NCI-H1105 (cell line): Measurements from ENCODE around the gene PRDM11.
"Not testable (repeated sequence)": the region's sequence is repeated elsewhere in the genome, so short reads cannot be mapped to it uniquely, and the experiment has no call there.

Experiments used
- DNase-seq: peaks from one replicate; lab custom pipeline; 2025; lab: John Stamatoyannopoulos, UW

PRDM11 gene

DNA sequence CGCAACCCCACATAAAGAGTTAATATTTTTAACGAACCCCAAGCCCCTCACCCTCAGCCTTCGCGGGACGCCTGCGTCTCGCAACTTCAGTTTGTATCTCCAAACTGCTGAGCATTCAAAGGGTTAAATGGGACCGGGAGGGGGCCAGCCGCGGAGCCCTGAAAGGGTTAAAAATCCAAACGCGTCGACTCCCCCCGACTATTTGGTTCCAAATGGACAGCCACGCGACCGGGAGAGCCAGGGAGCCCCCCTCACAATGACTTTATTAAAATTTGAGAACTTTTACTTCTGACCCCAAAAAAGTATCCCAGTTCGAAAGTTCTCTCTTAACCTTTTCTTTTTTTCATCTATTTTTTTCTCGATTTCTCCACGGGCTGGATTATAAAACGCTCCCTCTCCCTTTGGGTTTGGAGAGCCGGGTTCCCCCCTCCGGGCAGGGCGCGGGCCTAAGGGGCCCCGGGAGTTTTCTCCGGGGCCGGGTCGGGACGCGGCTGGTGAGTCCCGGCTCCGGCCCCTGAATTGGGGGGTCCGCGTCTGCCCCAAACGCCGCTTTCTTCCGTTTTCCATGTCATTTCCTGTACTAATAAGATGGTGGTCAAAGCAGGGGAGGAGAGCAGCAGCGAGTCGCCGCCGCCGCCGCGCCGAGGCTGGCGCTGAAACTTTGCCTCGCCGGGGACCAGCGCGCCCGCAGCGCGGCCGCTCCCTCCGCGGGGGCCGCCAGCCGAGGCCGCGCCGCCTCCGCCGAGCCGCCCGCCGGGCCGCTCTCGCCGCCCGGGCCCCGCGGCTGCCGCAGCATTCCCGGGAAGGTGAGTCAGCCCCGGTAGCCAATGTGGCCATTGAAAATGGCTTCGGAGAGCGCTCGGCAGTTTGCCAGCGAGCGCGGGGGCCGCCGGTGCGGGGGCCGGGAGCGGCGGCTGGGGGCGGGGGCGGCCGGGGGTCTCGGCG lies at the start of gene PRDM11:
Gene PRDM11 (plus strand): TSS at position 568 of the 945 bp plus-strand sequence. CDS start 35,128 bp downstream, outside the sequence.
- peak; percentile 56 for DNase-seq

DNA sequence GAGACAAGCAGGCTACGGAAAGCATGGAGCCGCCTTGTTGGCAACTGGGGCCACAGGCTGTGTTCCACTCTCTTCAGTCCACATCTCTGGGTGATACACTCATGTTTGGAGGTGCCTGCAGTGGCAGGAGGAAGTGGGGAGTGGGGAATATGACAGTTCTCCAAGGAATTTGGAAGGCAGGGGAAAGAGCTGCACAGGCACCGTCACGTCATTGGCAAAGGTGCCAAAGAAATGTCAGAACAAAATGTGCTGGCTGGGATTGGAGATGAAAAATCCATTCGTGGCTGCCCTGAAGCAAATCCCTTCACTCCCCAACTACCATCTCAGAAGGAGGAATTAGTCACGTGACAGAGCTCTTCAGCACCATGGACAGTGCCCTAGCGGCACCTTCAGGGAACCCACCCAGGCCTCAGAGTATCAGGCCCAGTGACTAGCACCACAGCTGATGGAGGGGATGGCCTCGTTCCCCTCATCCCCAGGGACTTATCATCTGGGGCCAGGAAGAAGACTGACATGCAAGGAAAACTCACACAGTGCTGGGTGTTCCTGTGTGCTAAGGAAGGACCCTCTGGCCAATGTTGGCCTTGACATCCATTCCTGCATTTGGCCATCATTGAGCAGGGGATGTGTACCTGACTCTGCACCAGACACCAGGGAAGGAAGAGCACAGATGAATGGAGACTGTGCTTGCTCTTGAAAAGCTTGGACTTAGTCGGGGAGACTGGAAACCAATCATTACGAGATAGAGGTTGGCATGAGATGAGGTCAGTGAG lies 48.5 kb upstream of the PRDM11 start:
- DNase-seq: no peak

DNA sequence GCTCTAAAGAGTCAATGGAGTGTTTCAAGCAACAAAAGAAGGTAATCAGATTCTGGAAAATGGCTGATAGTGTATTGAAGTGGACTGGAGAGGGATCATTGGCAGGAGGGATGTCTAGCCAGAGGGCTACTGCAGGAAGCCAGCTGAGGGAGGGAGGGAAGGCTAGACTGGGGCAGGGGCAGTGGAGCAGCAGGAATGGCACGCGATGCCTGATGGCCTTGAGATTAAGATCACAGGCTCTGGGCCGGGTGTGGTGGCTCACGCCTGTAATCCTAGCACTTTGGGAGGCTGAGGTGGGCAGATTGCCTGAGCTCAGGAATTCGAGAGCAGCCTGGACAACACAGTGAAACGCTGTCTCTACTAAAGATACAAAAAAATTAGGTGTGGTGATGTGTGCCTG lies 47.5 kb upstream of the PRDM11 start:
- no peak for DNase-seq

DNA sequence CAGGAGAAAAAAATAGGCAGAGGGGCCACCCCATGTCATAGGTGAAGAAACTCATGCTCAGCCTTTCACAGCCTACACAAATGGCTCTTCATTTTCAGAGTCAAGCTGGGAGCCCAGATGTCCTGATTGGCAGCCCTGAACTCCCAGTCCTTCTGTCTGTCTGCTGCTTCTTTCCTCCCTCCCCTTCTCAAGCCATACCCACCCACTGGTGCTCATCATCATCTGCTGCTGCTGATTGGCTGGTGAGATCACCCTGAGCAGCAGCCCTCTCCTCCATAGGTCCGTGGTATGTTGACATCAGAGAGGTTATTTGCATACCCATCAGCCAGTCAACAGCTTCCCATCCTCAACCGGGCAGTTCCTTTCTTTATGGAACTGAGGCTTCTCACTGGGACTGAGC lies 46.1 kb upstream of the PRDM11 start:
- DNase-seq: no peak

DNA sequence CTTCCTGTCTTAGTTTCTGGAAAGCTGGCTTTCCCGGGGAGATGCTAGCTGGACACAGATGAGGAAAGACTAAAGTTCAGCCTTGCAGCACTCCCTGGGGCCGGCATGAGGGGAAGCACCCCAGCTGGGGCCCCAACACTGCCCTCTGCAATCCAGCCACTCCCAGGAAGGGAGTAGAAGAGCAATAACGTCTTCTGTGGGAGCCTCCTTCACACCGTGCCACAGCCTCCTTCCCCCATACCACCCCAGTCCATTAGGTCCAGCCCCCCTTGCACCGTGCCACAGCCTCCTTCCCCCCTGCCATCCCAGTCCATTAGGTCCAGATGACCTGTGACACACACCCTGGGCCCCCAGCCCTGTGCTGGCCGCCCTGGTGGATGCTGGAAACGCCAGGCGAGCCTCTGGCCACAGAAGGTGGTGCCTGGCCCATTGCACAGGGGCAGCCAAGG lies 44.1 kb upstream of the PRDM11 start:
- DNase-seq: no peak

DNA sequence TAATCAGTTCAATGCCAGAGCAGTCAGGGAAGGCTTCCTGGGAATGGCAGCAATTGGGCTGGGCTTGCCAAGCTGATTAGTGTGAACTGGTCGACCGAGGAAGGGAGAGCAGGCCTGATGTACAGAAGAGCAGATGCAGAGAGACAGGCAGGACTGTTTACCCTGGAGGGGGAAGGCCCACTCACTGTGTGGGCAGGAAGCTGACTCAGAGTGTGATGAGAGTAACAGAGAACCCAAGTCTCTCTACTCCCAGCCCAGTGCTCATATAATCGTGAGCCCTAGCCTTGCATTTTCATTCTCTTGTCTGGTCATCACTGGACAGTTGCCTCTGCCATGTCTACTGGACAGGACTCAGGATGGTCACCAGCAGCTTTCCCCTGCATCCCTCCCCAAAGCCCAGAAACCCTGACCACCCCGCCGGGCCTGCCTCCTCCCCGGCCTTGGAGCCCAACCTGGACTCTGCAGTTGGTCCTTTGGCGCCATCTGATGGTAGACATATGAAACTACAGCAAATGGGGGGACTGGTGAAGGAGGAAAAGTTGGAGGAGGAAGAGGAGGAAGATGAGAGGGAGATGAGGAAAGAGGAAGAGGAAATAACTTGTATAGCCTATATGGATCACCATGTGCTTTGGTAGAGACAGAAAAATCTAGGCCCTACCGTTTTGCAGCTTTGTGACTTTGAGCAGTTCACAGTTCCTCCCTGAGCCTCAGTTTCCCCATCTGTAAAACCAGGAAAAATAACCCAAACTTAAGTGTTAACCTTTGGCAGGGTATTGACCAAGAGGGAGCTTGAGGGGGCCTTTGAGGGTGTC lies 43.4 kb upstream of the PRDM11 start:
- peak; percentile 22 for DNase-seq

DNA sequence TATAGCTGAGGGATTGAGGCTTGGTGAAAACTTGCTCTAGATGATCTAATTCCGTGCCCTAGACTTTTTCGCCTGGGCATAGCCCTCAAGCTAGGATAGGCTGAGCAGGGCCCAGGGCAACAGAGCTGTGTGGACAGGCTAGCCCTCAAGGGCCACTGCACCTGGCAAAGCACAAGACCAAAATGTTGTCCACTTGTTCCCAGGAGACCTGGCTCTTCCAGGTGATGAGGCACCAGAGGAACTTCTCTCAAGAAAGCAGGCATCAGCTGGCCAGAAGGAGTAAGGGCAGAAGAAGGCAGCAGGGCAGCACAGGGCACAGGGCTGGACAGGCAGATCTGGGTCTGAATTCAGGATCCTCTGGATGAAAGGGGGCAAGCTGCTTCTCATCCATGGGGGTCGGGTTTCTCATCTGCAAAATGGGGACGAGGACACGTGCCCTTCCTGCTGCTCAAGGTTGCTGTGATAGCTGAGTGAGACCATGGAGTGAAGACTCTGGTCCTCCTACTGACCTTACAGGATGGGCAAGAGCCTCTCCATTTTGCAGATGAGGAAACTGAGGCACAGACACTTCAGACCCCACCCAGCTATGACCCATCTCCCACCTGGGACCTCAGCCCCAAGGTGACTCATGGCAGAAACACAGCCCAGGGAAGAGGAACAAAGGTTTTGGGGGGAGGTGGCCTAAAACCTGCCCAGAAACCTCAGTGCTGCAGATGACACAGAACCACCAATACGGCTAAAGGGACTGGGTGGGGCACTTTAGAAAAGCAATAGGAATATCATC lies 42.2 kb upstream of the PRDM11 start:
- DNase-seq: no peak

DNA sequence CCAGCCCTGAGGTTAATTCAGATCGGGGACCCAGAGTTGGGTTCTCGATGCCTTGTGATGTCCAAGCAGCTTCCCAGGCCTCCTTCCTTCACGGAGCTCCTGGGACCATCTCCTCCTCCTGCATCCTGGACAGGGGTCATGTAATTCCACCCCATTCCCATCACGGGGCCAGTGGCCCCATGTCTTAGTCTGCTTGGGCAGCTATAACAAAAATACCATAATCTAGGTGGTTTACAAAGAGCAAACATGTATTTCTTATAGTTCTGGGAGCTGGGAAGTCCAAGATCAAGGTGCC lies 41.7 kb upstream of the PRDM11 start:
- DNase-seq: no peak

DNA sequence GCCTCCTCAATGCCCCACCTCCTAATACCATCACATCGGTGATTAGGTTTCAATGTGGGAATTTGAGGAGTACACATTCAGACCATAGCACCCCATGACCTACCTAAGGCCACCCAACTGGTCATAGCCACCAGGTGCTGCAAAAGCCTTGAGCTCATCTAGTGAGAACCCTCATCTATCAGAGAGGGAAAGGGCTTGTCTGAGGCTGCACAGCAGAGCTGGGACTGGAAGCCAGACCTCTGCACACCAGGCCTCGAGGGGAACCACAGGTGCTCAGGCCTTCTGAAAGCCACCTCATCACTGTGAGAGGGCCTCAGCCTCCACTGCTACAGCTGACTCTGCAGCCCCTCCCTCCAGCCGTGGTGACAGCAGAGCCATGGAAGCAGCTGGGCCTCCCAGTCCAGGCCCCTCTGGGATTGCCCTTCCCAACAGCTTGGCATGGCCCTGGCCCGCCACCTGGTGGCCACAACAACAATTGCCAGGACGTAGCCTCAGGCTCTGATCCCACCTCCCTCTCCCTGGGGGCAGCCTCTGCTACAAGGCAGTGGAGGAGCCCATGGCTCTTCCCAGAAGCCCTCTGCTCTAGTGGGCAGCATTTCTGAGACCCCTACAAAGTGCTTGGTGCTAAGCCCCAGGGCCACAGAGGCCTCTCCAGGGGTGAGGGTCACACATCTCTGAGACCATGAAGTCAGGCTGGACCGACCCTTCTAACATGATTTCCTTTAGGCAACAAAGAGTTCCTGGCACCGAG lies 41.0 kb upstream of the PRDM11 start:
- DNase-seq: peak; percentile 85

DNA sequence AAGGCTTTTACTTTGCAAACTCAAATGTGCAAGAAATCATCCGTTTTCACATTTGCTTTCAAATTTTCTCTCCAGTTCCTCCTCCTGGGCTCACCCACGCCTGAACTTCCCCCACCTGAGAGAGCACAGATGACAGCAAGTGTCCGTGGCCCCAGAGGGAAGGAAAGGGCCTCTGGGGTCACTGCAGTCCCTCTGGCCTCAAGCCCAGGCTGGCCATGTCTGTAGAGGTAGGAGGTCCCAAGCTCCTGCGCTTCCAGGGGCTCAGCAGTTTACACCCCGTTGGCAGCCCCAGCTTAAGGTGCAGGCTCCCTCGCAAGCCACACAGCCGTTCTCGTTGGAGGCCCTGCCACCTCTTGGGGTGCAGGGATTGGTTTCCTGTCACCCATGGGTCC lies 40.5 kb upstream of the PRDM11 start:
- no peak for DNase-seq

DNA sequence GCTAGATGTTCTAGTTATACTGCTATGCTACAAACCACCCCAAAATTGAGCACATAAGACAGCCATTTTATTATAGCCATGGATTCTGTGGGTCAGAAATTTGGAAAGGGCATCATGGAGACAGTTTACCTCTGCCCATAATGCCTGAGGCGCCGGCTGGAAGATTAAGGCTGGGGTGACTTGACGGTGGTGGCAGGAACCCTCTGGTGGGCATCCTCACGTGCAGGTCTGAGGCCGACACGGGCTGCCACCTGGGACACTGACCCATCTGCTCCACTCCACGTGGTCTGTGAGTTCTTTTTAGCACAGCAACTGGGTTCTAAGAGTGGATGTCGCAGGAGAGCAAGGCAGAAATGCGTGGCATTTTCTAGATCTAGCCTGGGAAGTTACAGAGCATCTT lies 40.0 kb upstream of the PRDM11 start:
- DNase-seq: no peak

DNA sequence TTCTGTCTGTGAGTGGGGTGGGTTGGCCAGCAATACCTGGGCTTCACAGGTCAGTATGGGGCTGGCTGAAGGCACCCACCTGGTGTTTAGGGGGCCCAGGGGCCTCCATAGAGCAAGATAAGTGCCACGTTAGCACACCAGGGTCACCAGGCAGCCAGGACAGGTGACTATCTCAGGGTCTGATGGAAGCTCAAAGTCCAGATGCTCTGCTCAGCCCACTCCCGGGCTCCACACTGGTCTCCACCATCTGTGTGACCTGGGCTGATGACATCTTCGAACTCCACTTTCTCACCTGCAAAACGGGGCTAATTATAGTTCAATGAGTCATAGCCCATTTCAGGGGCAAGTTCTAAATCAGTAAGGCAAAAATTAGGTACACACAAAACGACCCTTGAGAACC lies 39.4 kb upstream of the PRDM11 start:
- DNase-seq: no peak

DNA sequence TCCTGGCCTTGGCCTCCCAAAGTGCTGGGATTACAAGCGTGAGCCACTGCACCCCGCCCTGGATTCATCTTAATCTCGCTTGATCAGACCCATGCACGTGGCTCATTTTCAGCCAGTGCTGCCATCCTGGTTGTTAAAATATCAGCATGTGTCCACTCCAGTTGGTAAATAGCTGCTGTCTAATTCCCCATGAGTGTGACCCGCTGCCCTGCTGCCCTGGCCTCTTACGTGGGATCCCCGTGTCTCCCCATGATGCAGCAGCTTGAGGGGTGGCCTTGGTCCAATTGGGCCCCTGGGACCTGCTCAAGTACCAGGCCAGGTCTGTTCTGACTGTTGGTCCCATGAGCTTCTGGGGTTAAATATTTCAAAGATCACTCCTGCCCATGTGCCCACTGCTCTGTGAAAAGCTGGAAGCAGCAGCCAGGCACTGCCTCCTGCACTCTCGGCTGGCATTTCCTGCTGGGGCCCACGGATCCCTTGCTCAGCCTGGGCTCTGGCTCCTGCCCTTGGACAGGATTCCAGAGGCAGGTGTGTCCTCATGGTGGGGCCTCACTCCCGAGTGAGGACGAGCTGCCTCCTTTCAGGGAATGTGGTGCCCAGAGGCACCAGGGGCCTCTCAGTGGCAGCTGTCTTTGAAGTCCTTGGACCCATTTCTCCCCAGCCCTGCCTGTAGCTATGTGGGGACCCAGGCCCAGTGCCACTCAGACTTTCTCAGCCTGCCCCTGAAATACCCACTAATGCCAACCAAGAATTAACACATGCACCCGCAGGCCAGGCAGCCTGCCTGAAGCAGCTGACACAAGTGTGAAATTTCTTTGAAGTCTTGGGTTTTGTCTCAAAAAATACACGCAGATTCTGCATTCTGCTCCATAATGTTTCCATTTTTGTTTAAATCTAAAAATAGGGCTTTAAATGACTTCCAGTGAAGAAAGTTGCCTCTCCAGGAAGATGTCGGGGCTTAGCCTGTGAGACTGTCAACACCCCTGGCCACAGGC lies 38.1 kb upstream of the PRDM11 start:
- DNase-seq: no peak

DNA sequence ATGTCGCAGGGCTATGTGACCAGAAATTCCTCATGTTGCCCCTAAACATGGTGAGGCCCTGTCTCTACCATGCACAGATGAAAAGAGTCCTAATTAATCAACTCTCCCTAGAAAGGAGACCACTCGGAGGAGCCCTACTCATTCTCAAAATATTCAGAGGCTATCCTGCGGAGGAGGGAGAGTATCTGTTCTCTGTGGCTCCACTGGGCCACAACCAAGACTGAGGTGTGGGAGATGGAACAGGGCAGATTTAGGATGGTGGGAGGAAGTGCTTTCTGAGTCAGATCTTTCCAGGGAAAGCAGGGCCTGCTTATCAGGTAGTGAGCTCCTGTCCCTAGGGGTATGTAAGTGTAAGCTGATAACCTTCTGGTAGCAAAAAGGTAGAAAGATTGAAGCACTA lies 37.0 kb upstream of the PRDM11 start:
- DNase-seq: no peak

DNA sequence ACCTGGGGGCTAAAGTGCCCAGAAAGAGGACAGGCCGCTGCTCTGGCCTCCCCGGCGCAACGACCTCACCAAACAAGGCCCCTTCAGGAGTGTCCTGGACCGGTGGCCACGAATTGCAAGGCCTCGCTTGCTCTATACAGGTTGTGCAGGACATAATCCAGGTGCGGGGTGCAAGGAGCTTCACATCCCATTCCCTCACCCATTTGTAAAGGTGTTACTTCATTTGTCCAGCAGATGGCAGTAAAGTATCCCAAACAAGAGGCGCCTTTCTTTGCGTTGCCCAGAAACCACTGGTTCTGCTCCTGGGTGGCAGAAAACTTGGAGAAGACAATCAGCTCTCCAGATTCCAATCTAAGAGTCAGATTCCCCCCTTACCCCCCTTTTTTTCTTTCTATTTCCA lies 35.9 kb upstream of the PRDM11 start:
- DNase-seq: peak; percentile 73

DNA sequence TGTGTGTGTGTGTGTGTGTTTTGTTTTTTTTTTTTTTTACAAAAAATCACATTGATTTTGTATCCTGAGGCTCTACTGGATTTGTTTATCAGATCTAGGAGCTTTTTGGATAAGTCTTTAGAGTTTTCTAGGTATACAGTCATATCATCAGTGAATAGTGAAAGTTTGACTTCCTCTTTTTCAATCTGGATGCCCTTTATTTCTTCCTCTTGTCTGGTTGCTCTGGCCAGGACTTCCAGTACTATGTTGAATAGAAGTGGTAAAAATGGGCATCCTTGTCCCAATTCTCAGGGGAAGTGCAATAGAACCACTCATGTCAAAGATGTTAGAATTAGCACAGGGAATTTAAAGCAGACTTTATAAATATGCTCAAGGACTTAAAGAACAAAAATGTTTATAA lies 32.6 kb upstream of the PRDM11 start:
- DNase-seq: no peak

DNA sequence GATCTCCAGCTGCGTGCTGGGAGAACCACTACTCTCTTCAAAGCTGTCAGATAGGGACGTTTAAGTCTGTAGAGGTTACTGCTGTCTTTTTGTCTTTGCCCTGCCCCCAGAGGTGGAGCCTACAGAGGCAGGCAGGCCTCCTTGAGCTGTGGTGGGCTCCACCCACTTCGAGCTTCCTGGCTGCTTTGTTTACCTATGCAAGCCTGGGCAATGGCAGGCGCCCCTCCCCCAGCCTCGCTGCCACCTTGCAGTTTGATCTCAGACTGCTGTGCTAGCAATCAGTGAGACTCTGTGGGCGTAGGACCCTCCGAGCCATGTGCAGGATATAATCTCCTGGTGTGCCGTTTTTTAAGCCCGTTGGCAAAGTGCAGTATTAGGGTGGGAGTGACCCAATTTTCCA lies 18.6 kb upstream of the PRDM11 start:
- DNase-seq: not testable (repeated sequence)

DNA sequence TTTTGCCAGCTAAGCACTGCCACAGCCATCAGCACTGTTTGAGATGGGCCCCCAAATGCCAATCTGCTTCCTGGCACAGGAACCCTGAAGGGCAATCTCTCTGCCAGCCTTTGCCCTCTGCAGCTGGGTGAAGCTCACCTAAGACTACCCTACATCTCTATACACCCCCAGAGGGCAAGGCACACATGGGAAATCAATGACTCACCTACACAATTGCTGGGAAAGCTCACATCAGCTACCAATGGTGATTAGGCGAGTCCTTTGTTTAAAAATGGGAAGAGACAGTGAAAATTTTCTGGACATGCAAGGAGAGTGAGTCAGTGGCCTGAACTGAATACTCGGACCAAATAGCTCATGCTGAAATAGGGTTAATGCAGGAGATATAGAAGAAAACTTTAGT lies 12.6 kb upstream of the PRDM11 start:
- no peak for DNase-seq

DNA sequence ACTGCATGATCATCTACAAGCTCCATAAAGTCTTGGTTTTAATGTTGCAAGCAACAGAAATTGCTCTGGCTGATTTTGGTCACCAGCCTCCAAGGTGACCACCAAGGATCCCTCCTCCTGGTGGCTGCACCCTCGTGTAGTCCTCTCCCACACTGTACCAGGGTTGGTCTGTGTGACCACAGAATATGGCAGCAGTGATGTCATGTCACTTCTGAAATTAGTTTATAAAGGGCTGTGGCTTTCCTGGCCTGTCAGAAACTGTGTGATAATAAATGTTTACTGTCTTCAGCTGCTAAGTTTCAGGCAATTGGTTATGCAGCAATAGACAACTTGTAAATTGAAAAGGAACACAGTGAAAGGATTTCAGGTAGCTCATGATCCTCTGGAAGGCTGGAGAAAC lies 5.3 kb upstream of the PRDM11 start:
- no peak for DNase-seq

DNA sequence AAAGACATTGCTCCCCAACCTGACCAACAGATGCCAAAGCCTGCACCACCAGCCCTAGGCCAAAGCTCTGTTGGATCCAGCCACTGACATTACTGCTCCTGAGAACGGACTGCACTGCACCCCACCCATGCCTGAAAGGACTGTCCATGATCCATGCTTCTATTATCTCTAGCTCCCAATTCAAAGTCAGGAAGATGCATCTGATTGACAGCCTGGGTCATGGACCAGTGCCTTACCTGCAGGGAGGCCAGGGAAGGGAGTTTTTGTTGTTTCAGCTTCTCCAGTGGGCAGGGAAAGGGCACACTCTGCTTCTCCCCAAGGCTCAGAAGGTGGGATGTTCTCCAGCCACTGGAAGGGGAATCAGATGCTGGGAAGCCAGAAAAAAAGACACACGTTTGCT lies 4.8 kb upstream of the PRDM11 start:
- DNase-seq: no peak
